Fibroblast of peridontal ligament (primary cell): Measurements from ENCODE around the gene LIPC.

Source experiments
- DNase-seq: peaks from one replicate; pipeline ENCODE4 v3.0.0-alpha.2; 2010; ENCODE audit errors: extremely low read depth

The LIPC gene

DNA sequence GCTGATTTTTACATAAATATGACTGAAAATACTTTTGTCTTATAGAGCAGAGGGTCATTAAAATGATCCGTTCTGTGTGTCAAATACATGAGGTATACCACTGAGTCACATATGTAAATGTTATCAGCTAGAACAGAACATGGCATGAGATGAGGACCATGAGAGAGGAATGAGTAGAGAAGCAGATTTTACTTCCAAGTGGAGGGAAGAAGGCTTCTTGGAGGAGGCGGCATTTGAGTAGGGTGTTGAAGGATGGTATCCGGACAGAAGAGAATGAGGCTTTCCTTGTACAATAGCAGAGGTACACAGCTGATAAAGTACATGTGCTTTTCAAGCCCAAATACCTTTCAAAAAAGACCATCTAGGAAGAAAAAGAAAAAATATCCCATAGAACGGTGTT lies 4.8 kb downstream of the LIPC start:
- DNase-seq: no peak

GRCh38 chr15:58437531-58438105 lies 5.8 kb downstream of the LIPC start:
- no peak for DNase-seq

DNA sequence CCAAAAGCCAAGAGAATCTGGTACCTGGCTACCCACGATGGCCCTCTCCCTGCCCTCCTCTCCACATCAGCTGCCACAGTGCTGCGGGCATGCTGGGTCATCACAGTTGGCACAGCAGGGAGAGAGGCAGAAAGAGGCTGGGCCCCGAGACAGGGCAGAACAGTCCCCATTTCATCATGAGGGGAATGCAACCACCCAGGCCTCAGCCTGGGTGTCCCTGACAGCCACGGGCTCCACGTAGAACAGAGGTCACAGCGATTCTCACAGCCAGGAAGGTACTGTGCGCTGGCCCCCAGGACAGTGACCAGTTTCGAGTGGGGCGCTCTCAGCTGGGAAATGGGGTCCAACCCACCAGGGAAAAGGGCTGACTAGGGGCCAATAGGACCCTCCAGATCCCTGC lies 6.3 kb downstream of the LIPC start:
- DNase-seq: no peak

GRCh38 chr15:58438956-58439355 lies 7.2 kb downstream of the LIPC start:
- DNase-seq: peak; percentile 60

DNA sequence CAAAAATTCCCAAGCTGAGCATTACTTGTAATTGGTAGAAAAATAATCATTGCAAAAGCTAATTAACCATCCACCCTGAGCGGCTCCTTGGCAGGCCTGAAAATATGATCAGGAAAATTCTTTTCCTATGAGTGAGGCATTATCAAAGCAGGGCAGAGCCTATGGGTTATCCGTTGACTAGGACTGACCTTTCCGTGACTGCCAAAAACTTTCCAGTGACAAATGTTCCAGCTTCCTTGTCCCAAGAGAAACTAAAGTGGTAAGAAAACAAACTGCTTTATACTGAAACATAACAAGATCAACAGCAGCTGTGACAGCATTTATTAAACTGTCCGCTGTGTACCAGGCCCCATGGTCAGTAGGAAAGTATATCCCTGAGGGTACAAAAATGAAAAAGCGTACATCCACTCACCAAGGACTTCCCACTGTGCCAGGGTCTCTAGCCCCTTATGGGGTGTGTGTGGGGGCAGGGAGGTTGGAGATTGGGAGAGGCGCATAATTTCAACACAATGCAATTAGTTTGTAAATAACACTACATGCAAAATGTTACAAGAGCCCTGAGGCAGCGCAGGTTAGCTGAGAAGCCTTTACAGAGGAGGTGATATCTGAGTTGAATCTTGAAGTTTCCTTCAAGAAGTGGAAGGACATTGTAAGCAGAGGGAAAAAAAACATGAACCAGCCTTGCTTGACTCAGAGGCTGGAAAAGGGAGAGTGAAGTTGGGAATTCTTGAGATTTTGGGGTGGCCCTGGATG lies 8.5 kb downstream of the LIPC start:
- peak; percentile 75 for DNase-seq

- no peak for DNase-seq
These were observed 9.1 kb downstream of the LIPC start for GRCh38 chr15:58440922-58441321.

- peak; percentile 94 for DNase-seq
These were observed 9.7 kb downstream of the LIPC start for GRCh38 chr15:58441376-58442070.

- DNase-seq: no peak
These were observed 10.3 kb downstream of the LIPC start for GRCh38 chr15:58442122-58442521.

DNA sequence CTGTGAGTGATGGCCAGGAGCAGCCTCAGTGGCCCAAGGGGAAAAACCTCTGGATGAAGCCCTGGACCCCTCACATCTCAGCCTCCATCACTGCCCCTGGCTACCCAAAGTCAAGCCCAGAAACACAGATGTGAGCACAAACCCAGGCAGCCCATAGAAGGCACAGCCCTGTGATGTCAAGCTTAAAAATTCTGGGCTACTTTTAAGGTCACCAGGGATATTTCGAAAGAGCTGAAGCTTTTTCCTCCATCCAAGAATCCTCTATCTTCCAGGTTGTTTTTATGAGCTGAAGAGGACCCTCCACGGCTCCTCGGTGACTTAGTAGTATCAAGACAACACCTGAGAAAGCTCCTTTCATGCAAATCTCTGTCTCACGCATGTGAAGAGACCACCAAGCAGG lies 11.5 kb downstream of the LIPC start:
- no peak for DNase-seq

DNA sequence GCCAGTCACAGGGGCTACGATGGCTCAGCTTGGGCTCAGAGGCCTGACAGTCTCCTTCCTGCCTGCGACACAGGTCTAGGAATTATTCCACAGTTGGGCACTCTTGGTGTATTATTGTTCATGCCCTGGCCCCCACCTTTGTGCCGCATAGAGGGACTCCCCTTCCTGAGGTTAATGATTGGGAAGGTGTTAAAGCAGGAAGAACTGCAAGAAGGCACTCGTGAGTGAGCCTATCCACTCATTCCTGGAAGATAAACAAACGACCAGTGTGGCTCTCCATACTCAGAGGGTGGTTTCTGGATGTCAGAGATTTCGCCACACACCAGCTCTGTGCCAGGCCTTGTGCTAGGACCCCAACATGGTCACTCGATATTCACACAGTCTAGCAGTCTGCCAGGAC lies 12.3 kb downstream of the LIPC start:
- no peak for DNase-seq

- no peak for DNase-seq
These were observed 13.0 kb downstream of the LIPC start for GRCh38 chr15:58444658-58445332.

GRCh38 chr15:58445865-58446264 lies 14.1 kb downstream of the LIPC start:
- DNase-seq: no peak

- no peak for DNase-seq
These were observed 14.7 kb downstream of the LIPC start for GRCh38 chr15:58446521-58446920.

- DNase-seq: peak; percentile 68
These were observed 15.7 kb downstream of the LIPC start for GRCh38 chr15:58447271-58448010.

GRCh38 chr15:58448331-58448730 lies 16.5 kb downstream of the LIPC start:
- no peak for DNase-seq

GRCh38 chr15:58448906-58449305 lies 17.1 kb downstream of the LIPC start:
- DNase-seq: no peak

- DNase-seq: no peak
These were observed 20.0 kb downstream of the LIPC start for GRCh38 chr15:58451826-58452225.

GRCh38 chr15:58452775-58453174 lies 21.0 kb downstream of the LIPC start:
- DNase-seq: no peak

- DNase-seq: no peak
These were observed 22.4 kb downstream of the LIPC start for GRCh38 chr15:58453931-58454793.

GRCh38 chr15:58454950-58455401 lies 23.2 kb downstream of the LIPC start:
- DNase-seq: no peak

DNA sequence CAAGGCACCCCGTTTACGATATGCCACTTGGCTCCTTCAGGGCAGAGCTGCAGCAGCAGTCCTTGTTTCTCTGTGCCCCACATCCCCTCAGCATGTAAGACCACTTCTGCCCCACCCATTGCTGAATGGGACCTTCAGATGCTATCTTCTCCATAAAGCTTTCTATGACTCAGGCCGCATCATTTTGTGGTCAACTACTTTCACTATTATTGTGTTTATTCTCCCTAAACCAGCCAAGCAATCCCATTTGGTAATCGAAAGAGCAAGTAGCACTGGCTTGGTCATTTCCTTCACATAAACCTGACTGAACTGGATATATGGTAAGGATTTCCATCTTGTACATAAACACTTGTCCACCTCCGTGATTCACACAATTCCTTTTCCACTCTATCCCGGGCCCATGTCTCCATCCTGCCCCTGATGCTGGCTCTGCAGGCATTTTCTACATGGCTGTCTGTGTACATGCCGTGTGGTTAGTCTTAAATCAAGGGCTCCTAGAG lies 25.7 kb downstream of the LIPC start:
- DNase-seq: peak; percentile 83
